HepG2 (cell line): ENCODE measurements around the gene PHKB. TPM values are rescaled to one million over a fixed set of nuclear protein-coding genes. Genes with fewer than 3 reads are reported as not detected.
A peak's percentile ranks its signal among the peaks of the same experiment; 100 is the strongest.

Source experiments
- DMAP1 ChIP-seq: IDR thresholded peaks from 2 replicates; pipeline ENCODE4 v1.6.1; 2016
- GZF1 ChIP-seq: sonication (generic); formaldehyde crosslinking; IDR thresholded peaks from 2 replicates; pipeline ENCODE4 v1.5.1; 2020; ENCODE audit warnings: mild to moderate bottlenecking, missing genetic modification reagents
- HBP1 ChIP-seq: IDR thresholded peaks from 2 replicates; pipeline ENCODE4 v1.6.1; 2016; ENCODE audit warnings: low read depth, control low read depth
- MAFK ChIP-seq, 2 experiments: IDR thresholded peaks in 1 of 2; conservative IDR thresholded peaks in 1 of 2; 2 replicates each; pipeline ENCODE4 v1.6.1; 2011; ENCODE audit warnings: improper control_type of control experiment in 2 of 2, low read length in 2 of 2
- MIER2 ChIP-seq: IDR thresholded peaks from 2 replicates; pipeline ENCODE4 v1.6.1; 2016; ENCODE audit warnings: missing biosample characterization, missing genetic modification reagents
- PRMT3 ChIP-seq: sonication (generic); formaldehyde crosslinking; IDR thresholded peaks from 2 replicates; pipeline ENCODE4 v1.8.1; 2022; ENCODE audit warnings: low read depth, mild to moderate bottlenecking, moderate library complexity, missing genetic modification reagents, borderline replicate concordance
- REL ChIP-seq: sonication (generic); formaldehyde crosslinking; conservative IDR thresholded peaks from 2 replicates; pipeline ENCODE4 v1.8.0; 2022; ENCODE audit warnings: mild to moderate bottlenecking, missing genetic modification reagents, moderate library complexity
- SAFB2 ChIP-seq: sonication (generic); formaldehyde crosslinking; IDR thresholded peaks from 2 replicates; pipeline ENCODE4 v1.5.1; 2020; ENCODE audit warnings: missing genetic modification reagents, low read depth, mild to moderate bottlenecking, borderline replicate concordance
- SMYD3 ChIP-seq: sonication (generic); formaldehyde crosslinking; IDR thresholded peaks from 2 replicates; pipeline ENCODE4 v1.8.1; 2023; ENCODE audit warnings: mild to moderate bottlenecking, missing genetic modification reagents
- SP2 ChIP-seq: sonication (generic); formaldehyde crosslinking; IDR thresholded peaks from 2 replicates; pipeline ENCODE4 v1.5.1; 2020; ENCODE audit warnings: mild to moderate bottlenecking, missing genetic modification reagents
- SPEN ChIP-seq: sonication (generic); formaldehyde crosslinking; IDR thresholded peaks from 2 replicates; pipeline ENCODE4 v1.5.1; 2020; ENCODE audit warnings: low read depth, mild to moderate bottlenecking, missing genetic modification reagents
- ZC3H4 ChIP-seq: sonication (generic); formaldehyde crosslinking; IDR thresholded peaks from 2 replicates; pipeline ENCODE4 v1.4.0; 2020; ENCODE audit warnings: missing genetic modification reagents, borderline replicate concordance
- ZNF124 ChIP-seq: sonication (generic); formaldehyde crosslinking; IDR thresholded peaks from 2 replicates; pipeline ENCODE4 v1.4.0; 2020; ENCODE audit warnings: missing genetic modification reagents
- ZNF264 ChIP-seq: sonication (generic); formaldehyde crosslinking; IDR thresholded peaks from 2 replicates; pipeline ENCODE4 v1.4.0; 2020; ENCODE audit warnings: missing genetic modification reagents
- ZNF660 ChIP-seq: sonication (generic); formaldehyde crosslinking; IDR thresholded peaks from 2 replicates; pipeline ENCODE4 v1.5.1; 2020; ENCODE audit warnings: mild to moderate bottlenecking, low read depth, missing genetic modification reagents, borderline replicate concordance
- ZNF772 ChIP-seq: sonication (generic); formaldehyde crosslinking; IDR thresholded peaks from 2 replicates; pipeline ENCODE4 v1.5.0; 2020; ENCODE audit warnings: mild to moderate bottlenecking, missing genetic modification reagents
- polyA plus RNA-seq, 8 experiments: library from polyadenylated mRNA; depleted of rRNA in 3 of 8; stranded (reverse) in 7 of 8; unstranded in 1 of 8; fragments of >200 nt; fragmentation: Illumina TruSeq in 4 of 8; extraction: Trizol in 4 of 8; gene quantifications; 2 replicates each; pipeline versions ENCODE4 v1.2.1 to v1.2.3, GENCODE V29; 2011 to 2016; ENCODE audit warnings: low read depth in 4 of 8, missing spikeins in 1 of 8, mixed read lengths in 1 of 8; ENCODE audit not compliant: insufficient read depth in 1 of 8
- total RNA-seq, 5 experiments: library from RNA; depleted of rRNA; stranded (reverse); fragments of >200 nt; fragmentation: Illumina TruSeq; extraction: Trizol; gene quantifications; 2 replicates each; pipeline ENCODE4 v1.2.3, GENCODE V29; 2016; ENCODE audit warnings: low read depth in 1 of 5
- TF ChIP-seq, protein P1 (sequence below): sonication (generic); formaldehyde crosslinking; IDR thresholded peaks from 2 replicates; pipeline ENCODE4 v1.9.0; 2021; ENCODE audit warnings: missing genetic modification reagents, borderline replicate concordance
- TF ChIP-seq, protein P2 (sequence below): sonication (generic); formaldehyde crosslinking; IDR thresholded peaks from 2 replicates; pipeline ENCODE4 v1.4.0; 2020; ENCODE audit warnings: low read depth, mild to moderate bottlenecking, missing genetic modification reagents
- TF ChIP-seq, protein P3 (sequence below): IDR thresholded peaks from 2 replicates; pipeline ENCODE4 v1.4.0; 2020; ENCODE audit warnings: mild to moderate bottlenecking, missing genetic modification reagents

Gene PHKB
- total and polyA plus RNA-seq, 2 of the 13 experiments (the other 11 are each of a cell fraction or from before 2014, with no cell fraction given), result 66.0 to 80.8 TPM

GRCh38 chr16:47553853-47554564 is 92.9 kb downstream of the PHKB start (continued):
- TF ChIP-seq, protein P1, sequence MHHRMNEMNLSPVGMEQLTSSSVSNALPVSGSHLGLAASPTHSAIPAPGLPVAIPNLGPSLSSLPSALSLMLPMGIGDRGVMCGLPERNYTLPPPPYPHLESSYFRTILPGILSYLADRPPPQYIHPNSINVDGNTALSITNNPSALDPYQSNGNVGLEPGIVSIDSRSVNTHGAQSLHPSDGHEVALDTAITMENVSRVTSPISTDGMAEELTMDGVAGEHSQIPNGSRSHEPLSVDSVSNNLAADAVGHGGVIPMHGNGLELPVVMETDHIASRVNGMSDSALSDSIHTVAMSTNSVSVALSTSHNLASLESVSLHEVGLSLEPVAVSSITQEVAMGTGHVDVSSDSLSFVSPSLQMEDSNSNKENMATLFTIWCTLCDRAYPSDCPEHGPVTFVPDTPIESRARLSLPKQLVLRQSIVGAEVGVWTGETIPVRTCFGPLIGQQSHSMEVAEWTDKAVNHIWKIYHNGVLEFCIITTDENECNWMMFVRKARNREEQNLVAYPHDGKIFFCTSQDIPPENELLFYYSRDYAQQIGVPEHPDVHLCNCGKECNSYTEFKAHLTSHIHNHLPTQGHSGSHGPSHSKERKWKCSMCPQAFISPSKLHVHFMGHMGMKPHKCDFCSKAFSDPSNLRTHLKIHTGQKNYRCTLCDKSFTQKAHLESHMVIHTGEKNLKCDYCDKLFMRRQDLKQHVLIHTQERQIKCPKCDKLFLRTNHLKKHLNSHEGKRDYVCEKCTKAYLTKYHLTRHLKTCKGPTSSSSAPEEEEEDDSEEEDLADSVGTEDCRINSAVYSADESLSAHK (CRISPR knock-in tag), result no peak
- TF ChIP-seq ZNF772 (CRISPR knock-in tag), result peak; percentile 42; the same call in 1 of the 2 replicates
- 0 out of 2 replicates have a peak, but pooled peaks have one; percentile 29 for TF ChIP-seq MIER2
- TF ChIP-seq ZNF660 (CRISPR knock-in tag), result no peak
- no peak for TF ChIP-seq DMAP1 (CRISPR knock-in tag)
- TF ChIP-seq ZNF124 (CRISPR knock-in tag), result no peak
- TF ChIP-seq GZF1, result no peak
- TF ChIP-seq, protein P2, sequence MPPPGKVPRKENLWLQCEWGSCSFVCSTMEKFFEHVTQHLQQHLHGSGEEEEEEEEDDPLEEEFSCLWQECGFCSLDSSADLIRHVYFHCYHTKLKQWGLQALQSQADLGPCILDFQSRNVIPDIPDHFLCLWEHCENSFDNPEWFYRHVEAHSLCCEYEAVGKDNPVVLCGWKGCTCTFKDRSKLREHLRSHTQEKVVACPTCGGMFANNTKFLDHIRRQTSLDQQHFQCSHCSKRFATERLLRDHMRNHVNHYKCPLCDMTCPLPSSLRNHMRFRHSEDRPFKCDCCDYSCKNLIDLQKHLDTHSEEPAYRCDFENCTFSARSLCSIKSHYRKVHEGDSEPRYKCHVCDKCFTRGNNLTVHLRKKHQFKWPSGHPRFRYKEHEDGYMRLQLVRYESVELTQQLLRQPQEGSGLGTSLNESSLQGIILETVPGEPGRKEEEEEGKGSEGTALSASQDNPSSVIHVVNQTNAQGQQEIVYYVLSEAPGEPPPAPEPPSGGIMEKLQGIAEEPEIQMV (CRISPR knock-in tag), result no peak
- no peak for TF ChIP-seq ZC3H4 (CRISPR knock-in tag)
- TF ChIP-seq SMYD3 (CRISPR knock-in tag), result no peak
- no peak for TF ChIP-seq SPEN (CRISPR knock-in tag)
- TF ChIP-seq, protein P3, sequence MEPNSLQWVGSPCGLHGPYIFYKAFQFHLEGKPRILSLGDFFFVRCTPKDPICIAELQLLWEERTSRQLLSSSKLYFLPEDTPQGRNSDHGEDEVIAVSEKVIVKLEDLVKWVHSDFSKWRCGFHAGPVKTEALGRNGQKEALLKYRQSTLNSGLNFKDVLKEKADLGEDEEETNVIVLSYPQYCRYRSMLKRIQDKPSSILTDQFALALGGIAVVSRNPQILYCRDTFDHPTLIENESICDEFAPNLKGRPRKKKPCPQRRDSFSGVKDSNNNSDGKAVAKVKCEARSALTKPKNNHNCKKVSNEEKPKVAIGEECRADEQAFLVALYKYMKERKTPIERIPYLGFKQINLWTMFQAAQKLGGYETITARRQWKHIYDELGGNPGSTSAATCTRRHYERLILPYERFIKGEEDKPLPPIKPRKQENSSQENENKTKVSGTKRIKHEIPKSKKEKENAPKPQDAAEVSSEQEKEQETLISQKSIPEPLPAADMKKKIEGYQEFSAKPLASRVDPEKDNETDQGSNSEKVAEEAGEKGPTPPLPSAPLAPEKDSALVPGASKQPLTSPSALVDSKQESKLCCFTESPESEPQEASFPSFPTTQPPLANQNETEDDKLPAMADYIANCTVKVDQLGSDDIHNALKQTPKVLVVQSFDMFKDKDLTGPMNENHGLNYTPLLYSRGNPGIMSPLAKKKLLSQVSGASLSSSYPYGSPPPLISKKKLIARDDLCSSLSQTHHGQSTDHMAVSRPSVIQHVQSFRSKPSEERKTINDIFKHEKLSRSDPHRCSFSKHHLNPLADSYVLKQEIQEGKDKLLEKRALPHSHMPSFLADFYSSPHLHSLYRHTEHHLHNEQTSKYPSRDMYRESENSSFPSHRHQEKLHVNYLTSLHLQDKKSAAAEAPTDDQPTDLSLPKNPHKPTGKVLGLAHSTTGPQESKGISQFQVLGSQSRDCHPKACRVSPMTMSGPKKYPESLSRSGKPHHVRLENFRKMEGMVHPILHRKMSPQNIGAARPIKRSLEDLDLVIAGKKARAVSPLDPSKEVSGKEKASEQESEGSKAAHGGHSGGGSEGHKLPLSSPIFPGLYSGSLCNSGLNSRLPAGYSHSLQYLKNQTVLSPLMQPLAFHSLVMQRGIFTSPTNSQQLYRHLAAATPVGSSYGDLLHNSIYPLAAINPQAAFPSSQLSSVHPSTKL (CRISPR knock-in tag), result peak; percentile 51
- TF ChIP-seq PRMT3 (CRISPR knock-in tag), result no peak
- no peak for TF ChIP-seq SP2 (CRISPR knock-in tag)
- TF ChIP-seq HBP1 (CRISPR knock-in tag), result peak; percentile 35; the same call in 1 of the 2 replicates
- TF ChIP-seq SAFB2 (CRISPR knock-in tag), result no peak
- peak; percentile 41; the same call in 1 of the 2 replicates for TF ChIP-seq ZNF264 (CRISPR knock-in tag)
- no peak for TF ChIP-seq REL (CRISPR knock-in tag)
- no peak for TF ChIP-seq MAFK (conservative IDR thresholded peaks at IDR 0.05 in 1 of 2, IDR thresholded peaks at IDR 0.05 in 1 of 2; ENCODE audit: low read length in 2 of 2)
